Measurements from ENCODE around the gene CDCA7.
"Not testable (repeated sequence)": the region's sequence is repeated elsewhere in the genome, so short reads cannot be mapped to it uniquely, and the experiment has no call there.

The CDCA7 gene

GRCh38 chr2:173358616-173359015, 3.9 kb downstream of the CDCA7 start:
- DNase-seq (ENCODE audit: low read depth in 2 of 2), result no peak

- DNase-seq (ENCODE audit: low read depth in 2 of 2), result no peak
These were observed 4.6 kb downstream of the CDCA7 start for GRCh38 chr2:173359231-173359630.

GRCh38 chr2:173370198-173370597, 15.5 kb downstream of the CDCA7 start:
- no peak for DNase-seq (ENCODE audit: low read depth in 2 of 2)

GRCh38 chr2:173371023-173371422, 16.4 kb downstream of the CDCA7 start:
- no peak for DNase-seq (ENCODE audit: low read depth in 2 of 2)

- DNase-seq (ENCODE audit: low read depth in 2 of 2), result no peak
These were observed 18.6 kb downstream of the CDCA7 start for GRCh38 chr2:173373290-173373689.

- no peak for DNase-seq (ENCODE audit: low read depth in 2 of 2)
These were observed 20.0 kb downstream of the CDCA7 start for GRCh38 chr2:173374634-173375033.

GRCh38 chr2:173385534-173385933, 30.9 kb downstream of the CDCA7 start:
- DNase-seq (ENCODE audit: low read depth in 2 of 2), result not testable (repeated sequence)

- DNase-seq (ENCODE audit: low read depth in 2 of 2), result no peak
These were observed 31.5 kb downstream of the CDCA7 start for GRCh38 chr2:173386021-173386737.

GRCh38 chr2:173386738-173387065, 32.0 kb downstream of the CDCA7 start:
- DNase-seq (ENCODE audit: low read depth in 2 of 2), result no peak

GRCh38 chr2:173387079-173387478, 32.4 kb downstream of the CDCA7 start:
- no peak for DNase-seq (ENCODE audit: low read depth in 2 of 2)

GRCh38 chr2:173387660-173388059, 33.0 kb downstream of the CDCA7 start:
- no peak for DNase-seq (ENCODE audit: low read depth in 2 of 2)

GRCh38 chr2:173388795-173389194, 34.1 kb downstream of the CDCA7 start:
- DNase-seq (ENCODE audit: low read depth in 2 of 2), result no peak

GRCh38 chr2:173390036-173390435, 35.4 kb downstream of the CDCA7 start:
- DNase-seq (ENCODE audit: low read depth in 2 of 2), result no peak

- DNase-seq (ENCODE audit: low read depth in 2 of 2), result no peak
These were observed 38.1 kb downstream of the CDCA7 start for GRCh38 chr2:173392731-173393130.

GRCh38 chr2:173393186-173393585, 38.5 kb downstream of the CDCA7 start:
- no peak for DNase-seq (ENCODE audit: low read depth in 2 of 2)

GRCh38 chr2:173393636-173394035, 39.0 kb downstream of the CDCA7 start:
- no peak for DNase-seq (ENCODE audit: low read depth in 2 of 2)

- DNase-seq (ENCODE audit: low read depth in 2 of 2), result no peak
These were observed 39.7 kb downstream of the CDCA7 start for GRCh38 chr2:173394091-173394974.

GRCh38 chr2:173395567-173396351, 41.1 kb downstream of the CDCA7 start:
- DNase-seq (ENCODE audit: low read depth in 2 of 2), result no peak

- no peak for DNase-seq (ENCODE audit: low read depth in 2 of 2)
These were observed 42.9 kb downstream of the CDCA7 start for GRCh38 chr2:173397539-173397938.

GRCh38 chr2:173399229-173399628, 44.6 kb downstream of the CDCA7 start:
- no peak for DNase-seq (ENCODE audit: low read depth in 2 of 2)

GRCh38 chr2:173400760-173401159, 46.1 kb downstream of the CDCA7 start:
- no peak for DNase-seq (ENCODE audit: low read depth in 2 of 2)

- no peak for DNase-seq (ENCODE audit: low read depth in 2 of 2)
These were observed 47.1 kb downstream of the CDCA7 start for GRCh38 chr2:173401716-173402326.
